A673 (cell line): ENCODE results near the gene MAPK8IP1. TPM values are rescaled to one million over a fixed set of nuclear protein-coding genes. Genes with fewer than 3 reads are reported as not detected.

ENCODE experiments used
- BruUV-seq: library from RNA; stranded (reverse); fragments of 400-500 nt; replicated peaks from 2 replicates; lab custom pipeline; 2021; lab: Mats Ljungman, UMichigan
- CTCF ChIA-PET: fragments of 300-600 bp; sonication (Branson Sonifier 250); formaldehyde crosslinking; loops from one replicate; lab custom pipeline; 2022; ENCODE audit warnings: antibody characterized with exemption; lab: Charles Lee
- POLR2A ChIA-PET: fragments of 300-600 bp; sonication (Branson Sonifier 250); formaldehyde crosslinking; loops from one replicate; lab custom pipeline; 2022; ENCODE audit warnings: antibody characterized with exemption; ENCODE audit not compliant: low non-redundant PET; lab: Charles Lee
- DNase-seq: peaks from one replicate; pipeline ENCODE4 v3.0.0-alpha.2; 2015; ENCODE audit warnings: low spot score
- H3K27ac ChIP-seq: fragments of 200-600 bp; sonication (generic); 2 replicates; pipeline ENCODE4 v1.5.1; 2016; ENCODE audit warnings: mixed run types, low read depth, mild to moderate bottlenecking, mixed read lengths, antibody characterized with exemption, low read length; ENCODE audit not compliant: poor library complexity, severe bottlenecking
- H3K27me3 ChIP-seq: fragments of 200-600 bp; sonication (generic); replicated peaks from 2 replicates; pipeline ENCODE4 v1.6.1; 2017; ENCODE audit warnings: mixed run types, low read depth, mild to moderate bottlenecking, mixed read lengths, antibody characterized with exemption, low read length; ENCODE audit not compliant: insufficient read depth, poor library complexity
- H3K36me3 ChIP-seq: fragments of 200-600 bp; sonication (generic); 2 replicates; pipeline ENCODE4 v1.6.1; 2016; ENCODE audit warnings: mixed run types, mild to moderate bottlenecking, mixed read lengths, antibody characterized with exemption, low read length; ENCODE audit not compliant: insufficient read depth, poor library complexity, severe bottlenecking
- H3K4me1 ChIP-seq: fragments of 200-600 bp; sonication (generic); 2 replicates; pipeline ENCODE4 v1.6.1; 2017; ENCODE audit warnings: mixed run types, mild to moderate bottlenecking, mixed read lengths, antibody characterized with exemption, low read length; ENCODE audit not compliant: insufficient read depth, poor library complexity, severe bottlenecking
- H3K4me3 ChIP-seq: fragments of 200-600 bp; sonication (generic); 2 replicates; pipeline ENCODE4 v1.5.1; 2016; ENCODE audit warnings: low read depth, mixed run types, mild to moderate bottlenecking, mixed read lengths, low read length; ENCODE audit not compliant: poor library complexity, severe bottlenecking
- H3K9me3 ChIP-seq: fragments of 200-600 bp; sonication (generic); 2 replicates; pipeline ENCODE4 v1.6.1; 2016; ENCODE audit warnings: mixed run types, low read depth, mild to moderate bottlenecking, mixed read lengths, antibody characterized with exemption, low read length; ENCODE audit not compliant: poor library complexity, severe bottlenecking
- EZH2 ChIP-seq: fragments of 200-600 bp; sonication (generic); IDR thresholded peaks from 2 replicates; pipeline ENCODE4 v1.6.1; 2017; ENCODE audit warnings: borderline replicate concordance, low read depth, mild to moderate bottlenecking, mixed read lengths, antibody characterized with exemption, low read length; ENCODE audit not compliant: poor library complexity, severe bottlenecking
- intact Hi-C: fragments of 100-400 bp; cut with micrococcal nuclease; formaldehyde crosslinking; loops from one replicate; pipeline ENCODE4 v1.10.0; 2022; ENCODE audit not compliant: unreplicated experiment
- total RNA-seq: library from RNA; stranded (reverse); gene quantifications from 2 replicates; pipeline ENCODE4 v1.2.3, GENCODE V29; 2021
- TF ChIP-seq, protein P1 (sequence below): fragments of 300-800, 200-600 bp; sonication (generic); conservative IDR thresholded peaks from 2 replicates; pipeline ENCODE4 v1.5.1; 2017; ENCODE audit warnings: low read depth, mild to moderate bottlenecking, antibody characterized with exemption, low read length, moderate library complexity, mixed read lengths

The MAPK8IP1 gene
- total RNA-seq, 1 experiment from 2014 or later: 46.0 TPM

DNA sequence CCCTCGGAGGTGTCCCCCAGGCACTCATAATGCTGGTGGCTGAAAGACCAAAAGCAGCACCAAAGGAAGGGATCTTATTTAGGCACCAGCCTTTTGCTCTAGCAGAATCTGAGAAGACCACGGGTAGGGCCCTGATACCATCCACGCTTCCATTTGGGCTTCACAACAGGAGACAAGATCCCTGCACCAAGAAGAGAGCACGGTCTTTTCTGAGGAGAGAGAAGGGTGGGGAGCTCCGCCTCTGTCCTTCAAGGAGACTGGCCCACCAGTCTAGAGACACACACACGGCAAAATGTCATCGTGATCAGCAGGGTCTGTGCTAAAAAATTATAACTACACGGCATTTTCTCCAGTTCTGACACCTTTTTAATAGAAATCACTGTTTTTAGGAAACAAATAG is 46.8 kb downstream of the MAPK8IP1 start:
- Histone ChIP-seq H3K36me3 (peaks cover 37% of the 10 kb centered on the region), H3K27ac (no peak overlapping the region), H3K9me3 (no peaks in the 10 kb centered on the region), H3K4me1 (no peaks in the 10 kb centered on the region), H3K27me3 (no peaks in the 10 kb centered on the region), H3K4me3 (no peak overlapping the region)
- CTCF ChIA-PET: interaction anchor here (1.2 kb wide), 1 partner anchor 74 kb away, joined by 3 read pairs; no protein-coding TSS in a partner anchor
- intact Hi-C loops: no loop called here
- POLR2A ChIA-PET: no interaction called here
- no peak for DNase-seq
- TF ChIP-seq, protein P1, sequence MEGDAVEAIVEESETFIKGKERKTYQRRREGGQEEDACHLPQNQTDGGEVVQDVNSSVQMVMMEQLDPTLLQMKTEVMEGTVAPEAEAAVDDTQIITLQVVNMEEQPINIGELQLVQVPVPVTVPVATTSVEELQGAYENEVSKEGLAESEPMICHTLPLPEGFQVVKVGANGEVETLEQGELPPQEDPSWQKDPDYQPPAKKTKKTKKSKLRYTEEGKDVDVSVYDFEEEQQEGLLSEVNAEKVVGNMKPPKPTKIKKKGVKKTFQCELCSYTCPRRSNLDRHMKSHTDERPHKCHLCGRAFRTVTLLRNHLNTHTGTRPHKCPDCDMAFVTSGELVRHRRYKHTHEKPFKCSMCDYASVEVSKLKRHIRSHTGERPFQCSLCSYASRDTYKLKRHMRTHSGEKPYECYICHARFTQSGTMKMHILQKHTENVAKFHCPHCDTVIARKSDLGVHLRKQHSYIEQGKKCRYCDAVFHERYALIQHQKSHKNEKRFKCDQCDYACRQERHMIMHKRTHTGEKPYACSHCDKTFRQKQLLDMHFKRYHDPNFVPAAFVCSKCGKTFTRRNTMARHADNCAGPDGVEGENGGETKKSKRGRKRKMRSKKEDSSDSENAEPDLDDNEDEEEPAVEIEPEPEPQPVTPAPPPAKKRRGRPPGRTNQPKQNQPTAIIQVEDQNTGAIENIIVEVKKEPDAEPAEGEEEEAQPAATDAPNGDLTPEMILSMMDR: no peak
- TF ChIP-seq EZH2: no peak
- no TSS peak for BruUV-seq

GRCh38 chr11:45933131-45933831 is 47.8 kb downstream of the MAPK8IP1 start:
- TSS peak; percentile 55 for BruUV-seq
- H3K27ac ChIP-seq: no peak overlapping the region
- POLR2A ChIA-PET: no interaction called here
- H3K4me1 ChIP-seq: no peaks in the 10 kb centered on the region
- TF ChIP-seq EZH2: no peak
- TF ChIP-seq, protein P1: no peak
- CTCF ChIA-PET: no interaction called here
- no peaks in the 10 kb centered on the region for H3K27me3 ChIP-seq
- no peak for DNase-seq
- no peaks in the 10 kb centered on the region for H3K9me3 ChIP-seq
- intact Hi-C loops: no loop called here
- H3K36me3 ChIP-seq: peaks cover 45% of the 10 kb centered on the region
- no peak overlapping the region for H3K4me3 ChIP-seq

GRCh38 chr11:45933846-45934579 is 48.6 kb downstream of the MAPK8IP1 start:
- no peak for TF ChIP-seq EZH2
- TF ChIP-seq, protein P1: no peak
- no peak for DNase-seq
- no TSS peak for BruUV-seq
- H3K4me3 ChIP-seq: no peak overlapping the region
- no peaks in the 10 kb centered on the region for H3K9me3 ChIP-seq
- H3K4me1 ChIP-seq: no peaks in the 10 kb centered on the region
- H3K36me3 ChIP-seq: peaks cover 46% of the 10 kb centered on the region
- no peak overlapping the region for H3K27ac ChIP-seq
- CTCF ChIA-PET: interaction anchor here (0.7 kb wide), 1 partner anchor 61 kb away, joined by 3 read pairs; no protein-coding TSS in a partner anchor
- POLR2A ChIA-PET: no interaction called here
- H3K27me3 ChIP-seq: no peaks in the 10 kb centered on the region
- intact Hi-C loops: no loop called here
